Measurements from ENCODE around the gene RFTN1. TPM values are rescaled to one million over a fixed set of nuclear protein-coding genes. Genes with fewer than 3 reads are reported as not detected.

Gene RFTN1
- total and polyA plus RNA-seq, 7 donors: 9.1 to 33.1 (median 15.9) TPM

DNA sequence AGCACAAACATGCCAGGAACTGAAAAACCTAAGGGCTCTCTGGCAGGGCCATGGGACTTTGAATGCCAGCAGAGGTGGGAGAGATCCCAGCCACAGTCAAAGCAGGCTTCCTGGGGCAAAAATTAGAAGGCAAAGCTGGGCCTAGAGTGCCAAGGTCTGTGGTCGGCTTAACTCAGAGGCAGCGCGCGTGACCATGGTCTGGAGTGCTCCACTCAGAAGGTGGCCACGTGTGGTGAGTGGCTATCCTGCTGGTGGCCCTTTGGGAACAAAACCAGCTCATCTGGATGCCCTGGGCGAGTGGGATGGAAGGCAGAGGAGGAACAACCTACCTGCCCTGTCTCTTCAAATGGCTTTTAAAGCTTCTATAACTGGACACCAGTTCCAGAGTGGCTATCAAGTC is 185.4 kb downstream of the RFTN1 start:
- Histone ChIP-seq H3K36me3 (ENCODE audit: insufficient read depth in 1 of 2, low read depth in 1 of 2) (peaks cover 6 to 38% of the 10 kb centered on the region in 2 donors), H3K27me3 (ENCODE audit: insufficient read depth in 3 of 3, low read length in 2 of 3) (no peaks in the 10 kb centered on the region), H3K4me3 (no peak overlapping the region), H3K9me3 (no peaks in the 10 kb centered on the region), H3K4me1 (peaks cover 7% of the 10 kb centered on the region), H3K27ac (peak overlapping the region; percentile 19)
- DNase-seq (no peak), ATAC-seq (peak in 1 of 4 donors; percentile 15)
- intact Hi-C loops (cut with DNase I): no loop called here
- WGBS, 3 donors: 69 to 82% (median 74%) methylated on average over 6 of the region's 6 CpGs
- TF ChIP-seq, protein P1, sequence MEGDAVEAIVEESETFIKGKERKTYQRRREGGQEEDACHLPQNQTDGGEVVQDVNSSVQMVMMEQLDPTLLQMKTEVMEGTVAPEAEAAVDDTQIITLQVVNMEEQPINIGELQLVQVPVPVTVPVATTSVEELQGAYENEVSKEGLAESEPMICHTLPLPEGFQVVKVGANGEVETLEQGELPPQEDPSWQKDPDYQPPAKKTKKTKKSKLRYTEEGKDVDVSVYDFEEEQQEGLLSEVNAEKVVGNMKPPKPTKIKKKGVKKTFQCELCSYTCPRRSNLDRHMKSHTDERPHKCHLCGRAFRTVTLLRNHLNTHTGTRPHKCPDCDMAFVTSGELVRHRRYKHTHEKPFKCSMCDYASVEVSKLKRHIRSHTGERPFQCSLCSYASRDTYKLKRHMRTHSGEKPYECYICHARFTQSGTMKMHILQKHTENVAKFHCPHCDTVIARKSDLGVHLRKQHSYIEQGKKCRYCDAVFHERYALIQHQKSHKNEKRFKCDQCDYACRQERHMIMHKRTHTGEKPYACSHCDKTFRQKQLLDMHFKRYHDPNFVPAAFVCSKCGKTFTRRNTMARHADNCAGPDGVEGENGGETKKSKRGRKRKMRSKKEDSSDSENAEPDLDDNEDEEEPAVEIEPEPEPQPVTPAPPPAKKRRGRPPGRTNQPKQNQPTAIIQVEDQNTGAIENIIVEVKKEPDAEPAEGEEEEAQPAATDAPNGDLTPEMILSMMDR (IDR thresholded peaks at IDR 0.05): no peak

DNA sequence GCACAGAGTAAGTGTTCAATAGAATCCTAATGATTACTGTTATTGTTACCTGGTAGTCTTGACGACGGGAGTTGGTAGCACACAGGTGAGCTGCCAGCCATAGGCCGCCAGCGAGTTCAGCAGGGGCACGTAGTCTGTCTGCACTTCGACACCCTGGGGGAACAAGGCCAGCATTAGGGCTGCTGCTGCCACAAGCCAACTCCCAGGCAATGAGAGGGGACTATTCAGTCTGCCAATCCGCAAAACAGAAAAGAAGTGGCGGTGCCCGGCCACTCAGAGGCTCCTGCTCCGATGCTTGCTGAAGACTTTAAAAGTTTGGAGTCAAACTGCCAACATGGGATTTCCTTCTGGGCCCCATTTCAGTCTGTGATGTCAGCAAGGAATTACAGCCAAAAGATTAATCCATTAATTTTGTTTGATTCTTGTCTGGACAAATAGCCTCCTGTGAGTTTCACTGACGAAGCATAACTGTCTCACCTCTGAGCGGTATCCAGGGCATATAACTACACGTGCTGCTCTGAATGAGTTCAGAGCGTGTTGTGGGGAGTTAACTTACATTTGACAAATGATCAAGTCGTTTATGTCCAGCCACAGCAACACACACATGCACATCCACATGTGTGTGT is 186.7 kb downstream of the RFTN1 start:
- 74 to 90% (median 78%) methylated on average over 15 of the region's 15 CpGs for WGBS, 3 donors
- Histone ChIP-seq H3K27ac (no peak overlapping the region), H3K4me3 (no peak overlapping the region), H3K4me1 (peaks cover 7% of the 10 kb centered on the region), H3K36me3 (ENCODE audit: insufficient read depth in 1 of 2, low read depth in 1 of 2) (peaks cover 6 to 51% of the 10 kb centered on the region in 2 donors), H3K9me3 (no peaks in the 10 kb centered on the region), H3K27me3 (ENCODE audit: insufficient read depth in 3 of 3, low read length in 2 of 3) (no peaks in the 10 kb centered on the region)
- TF ChIP-seq, protein P1 (IDR thresholded peaks at IDR 0.05): no peak
- no peak for ATAC-seq
- intact Hi-C loops (cut with DNase I): no loop called here
- no peak for DNase-seq

DNA sequence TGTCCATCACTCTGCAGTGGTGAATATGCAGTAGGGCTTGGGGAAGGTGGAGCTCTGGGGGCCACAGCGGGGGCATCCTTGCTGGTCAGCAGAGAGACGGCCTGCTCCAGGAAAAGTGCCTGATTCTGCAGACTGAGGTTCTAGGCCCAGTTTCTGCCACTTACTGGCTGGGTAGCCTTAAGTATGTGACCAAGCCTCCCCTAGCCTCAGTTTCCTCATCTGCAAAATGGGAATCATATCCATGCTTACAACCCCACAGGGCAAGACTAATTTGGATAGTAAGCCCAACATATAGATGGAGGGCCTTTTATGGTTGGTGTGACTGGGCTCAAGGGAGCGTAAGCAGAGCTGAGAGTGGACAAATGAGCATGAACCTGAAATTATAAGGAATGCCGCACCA is 187.6 kb downstream of the RFTN1 start:
- Histone ChIP-seq H3K9me3 (no peaks in the 10 kb centered on the region), H3K27ac (no peak overlapping the region), H3K4me3 (no peak overlapping the region), H3K36me3 (ENCODE audit: insufficient read depth in 1 of 2, low read depth in 1 of 2) (peaks cover 3 to 58% of the 10 kb centered on the region in 2 donors), H3K4me1 (peaks cover 7% of the 10 kb centered on the region), H3K27me3 (ENCODE audit: insufficient read depth in 3 of 3, low read length in 2 of 3) (no peaks in the 10 kb centered on the region)
- TF ChIP-seq, protein P1 (IDR thresholded peaks at IDR 0.05): no peak
- no peak for DNase-seq
- intact Hi-C loops (cut with DNase I): no loop called here
- WGBS, 3 donors: 98 to 100% (median 99%) methylated on average over 4 of the region's 4 CpGs
- no peak for ATAC-seq

DNA sequence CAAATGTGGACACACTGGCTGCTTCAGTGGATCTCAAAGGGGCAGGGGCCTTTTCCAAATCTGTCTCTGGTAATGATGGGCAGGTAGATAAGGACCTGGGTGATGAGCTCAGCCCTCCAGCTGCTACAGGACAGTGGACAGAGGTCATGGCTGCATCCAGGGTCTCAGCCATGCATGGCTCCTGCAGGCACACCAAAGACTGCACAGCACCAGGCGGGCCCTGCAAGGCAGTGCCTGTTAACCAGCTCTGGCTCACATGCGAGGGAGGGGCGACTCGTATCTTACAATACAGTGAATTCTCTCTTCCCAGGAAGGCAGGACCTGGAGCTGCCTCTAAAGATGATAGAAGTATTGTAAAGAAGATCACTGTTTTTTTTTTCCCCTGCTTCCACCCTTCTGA is 189.8 kb downstream of the RFTN1 start:
- H3K4me1 ChIP-seq: peaks cover 7% of the 10 kb centered on the region
- intact Hi-C loops (cut with DNase I): no loop called here
- WGBS, 3 donors: 94 to 98% (median 95%) methylated on average over 4 of the region's 4 CpGs
- H3K9me3 ChIP-seq: no peaks in the 10 kb centered on the region
- DNase-seq (no peak), ATAC-seq (no peak)
- TF ChIP-seq, protein P1 (IDR thresholded peaks at IDR 0.05): no peak
- no peak overlapping the region for H3K4me3 ChIP-seq
- H3K27me3 ChIP-seq (ENCODE audit: insufficient read depth in 3 of 3, low read length in 2 of 3): no peaks in the 10 kb centered on the region
- no peak overlapping the region for H3K27ac ChIP-seq
- peaks cover 3 to 70% of the 10 kb centered on the region in 2 donors for H3K36me3 ChIP-seq (ENCODE audit: insufficient read depth in 1 of 2, low read depth in 1 of 2)

DNA sequence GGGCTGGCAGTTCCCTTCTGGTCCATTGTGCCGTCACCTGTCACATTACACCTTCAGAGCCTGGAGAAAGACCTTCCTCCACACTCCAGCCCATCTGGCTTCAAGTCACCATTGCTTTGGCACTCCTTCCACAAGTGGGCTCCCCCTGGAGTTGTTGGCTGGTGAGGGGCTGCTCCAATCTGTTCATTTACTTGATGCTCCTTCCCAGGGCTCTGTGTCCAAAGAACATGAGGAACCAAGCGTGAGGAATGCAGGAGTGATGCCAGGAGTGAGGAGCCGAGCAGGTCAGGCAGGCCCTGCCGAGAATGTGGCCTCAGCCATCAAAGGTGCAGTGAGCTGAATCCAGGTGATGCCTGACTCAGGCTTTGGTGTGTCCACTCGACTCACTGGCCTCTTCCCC is 191.3 kb downstream of the RFTN1 start:
- intact Hi-C loops (cut with DNase I): no loop called here
- peaks cover 3 to 77% of the 10 kb centered on the region in 2 donors for H3K36me3 ChIP-seq (ENCODE audit: insufficient read depth in 1 of 2, low read depth in 1 of 2)
- no peaks in the 10 kb centered on the region for H3K9me3 ChIP-seq
- ATAC-seq (peak in 3 of 4 donors; percentile 27 to 36 (median 32)), DNase-seq (no peak)
- H3K4me3 ChIP-seq: no peak overlapping the region
- no peaks in the 10 kb centered on the region for H3K27me3 ChIP-seq (ENCODE audit: insufficient read depth in 3 of 3, low read length in 2 of 3)
- TF ChIP-seq, protein P1 (IDR thresholded peaks at IDR 0.05): no peak
- peaks cover 7% of the 10 kb centered on the region for H3K4me1 ChIP-seq
- peak overlapping the region; percentile 9 for H3K27ac ChIP-seq
- WGBS, 3 donors: 31 to 60% (median 37%) methylated on average over 5 of the region's 5 CpGs

Measured in psoas muscle (tissue), 8 donors.